Caco-2 (cell line): ENCODE measurements around the gene ITFG2. TPM values are rescaled to one million over a fixed set of nuclear protein-coding genes. Genes with fewer than 3 reads are reported as not detected.
A peak's percentile ranks its signal among the peaks of the same experiment; 100 is the strongest.

Source experiments
- BruUV-seq: library from RNA; stranded (reverse); fragments of 400-500 nt; replicated peaks from 2 replicates; lab custom pipeline; 2021; lab: Mats Ljungman, UMichigan
- CTCF ChIA-PET: fragments of 300-600 bp; sonication (Branson Sonifier 250); formaldehyde crosslinking; loops from one replicate; lab custom pipeline; 2022; ENCODE audit warnings: antibody characterized with exemption; lab: Charles Lee
- POLR2A ChIA-PET: fragments of 300-600 bp; sonication (Branson Sonifier 250); formaldehyde crosslinking; loops from one replicate; lab custom pipeline; 2022; ENCODE audit warnings: antibody characterized with exemption; lab: Charles Lee
- DNase-seq, 2 experiments: peaks; one replicate each; pipeline versions ENCODE4 v3.0.0 to v3.0.0-alpha.2; 2020 to 2022
- H3K27me3 ChIP-seq: replicated peaks from 2 replicates; pipeline ENCODE4 v1.6.0; 2011; ENCODE audit warnings: low read length; ENCODE audit not compliant: control insufficient read depth, insufficient read depth
- H3K36me3 ChIP-seq: 2 replicates; pipeline ENCODE4 v1.5.1; 2011; ENCODE audit warnings: low read length; ENCODE audit not compliant: control insufficient read depth, insufficient read depth
- H3K4me1 ChIP-seq: fragments of 250-450 bp; sonication (Bioruptor Pico); 2 replicates; pipeline ENCODE4 v1.5.1; 2020; ENCODE audit warnings: mild to moderate bottlenecking
- H3K4me3 ChIP-seq: 2 replicates; pipeline ENCODE4 v1.5.1; 2011; ENCODE audit warnings: low read depth, mild to moderate bottlenecking, control low read depth, low read length
- H3K9me3 ChIP-seq: fragments of 250-450 bp; sonication (Bioruptor Pico); 2 replicates; pipeline ENCODE4 v1.5.1; 2020; ENCODE audit warnings: mild to moderate bottlenecking, moderate library complexity
- H3K27ac Mint-ChIP-seq: one replicate; pipeline ENCODE4 v1.8.0; 2022; ENCODE audit warnings: mixed read lengths; ENCODE audit not compliant: unreplicated experiment
- H3K27me3 Mint-ChIP-seq: one replicate; pipeline ENCODE4 v1.8.0; 2022; ENCODE audit warnings: mixed read lengths; ENCODE audit not compliant: insufficient read depth, unreplicated experiment
- H3K36me3 Mint-ChIP-seq: one replicate; pipeline ENCODE4 v1.8.0; 2022; ENCODE audit warnings: mild to moderate bottlenecking, mixed read lengths; ENCODE audit not compliant: insufficient read depth, unreplicated experiment
- H3K4me1 Mint-ChIP-seq: one replicate; pipeline ENCODE4 v1.8.0; 2022; ENCODE audit warnings: low read depth, mixed read lengths; ENCODE audit not compliant: unreplicated experiment
- H3K4me3 Mint-ChIP-seq: one replicate; pipeline ENCODE4 v1.8.0; 2022; ENCODE audit warnings: mild to moderate bottlenecking, moderate library complexity, mixed read lengths; ENCODE audit not compliant: unreplicated experiment
- H3K9me3 Mint-ChIP-seq: one replicate; pipeline ENCODE4 v1.8.0; 2022; ENCODE audit warnings: mixed read lengths; ENCODE audit not compliant: unreplicated experiment
- intact Hi-C: fragments of 100-400 bp; cut with micrococcal nuclease; formaldehyde crosslinking; loops from one replicate; pipeline ENCODE4 v1.10.0; 2022; ENCODE audit not compliant: unreplicated experiment
- total RNA-seq: library from RNA; stranded (reverse); gene quantifications from 2 replicates; pipeline ENCODE4 v1.2.3, GENCODE V29; 2022
- TF ChIP-seq, protein P1 (sequence below), 2 experiments: fragments of 200-600 bp in 1 of 2; IDR thresholded peaks; 1 replicate in 1 of 2; 2 replicates in 1 of 2; pipeline versions ENCODE4 v1.5.1 to v1.8.0; 2011 to 2022; ENCODE audit warnings: antibody characterized with exemption in 1 of 2, control low read depth in 1 of 2, inconsistent platforms in 1 of 2, low read depth in 1 of 2, low read length in 1 of 2, mild to moderate bottlenecking in 1 of 2, moderate library complexity in 1 of 2; ENCODE audit not compliant: insufficient read depth in 1 of 2, severe bottlenecking in 1 of 2, unreplicated experiment in 1 of 2

ITFG2 gene
- total RNA-seq, 1 experiment from 2014 or later = 52.6 TPM

- peaks cover 21% of the 10 kb centered on the region for H3K4me1 Mint-ChIP-seq
- peak overlapping the region; percentile 53 for H3K4me3 Mint-ChIP-seq
- H3K27me3 Mint-ChIP-seq = peaks cover 28% of the 10 kb centered on the region
- ChIA-PET POLR2A (no interaction called here), CTCF (interaction anchor here (0.6 to 3.2 kb wide), 12 partner anchors 10 to 102 kb away, joined by 3 to 28 read pairs (median 4); partner anchors contain the start of gene FKBP4)
- no peaks in the 10 kb centered on the region for H3K9me3 Mint-ChIP-seq
- DNase-seq = peak; percentile 65 to 67
- intact Hi-C loops = no loop called here
- H3K4me1 ChIP-seq = peaks cover 24% of the 10 kb centered on the region
- TF ChIP-seq, protein P1, sequence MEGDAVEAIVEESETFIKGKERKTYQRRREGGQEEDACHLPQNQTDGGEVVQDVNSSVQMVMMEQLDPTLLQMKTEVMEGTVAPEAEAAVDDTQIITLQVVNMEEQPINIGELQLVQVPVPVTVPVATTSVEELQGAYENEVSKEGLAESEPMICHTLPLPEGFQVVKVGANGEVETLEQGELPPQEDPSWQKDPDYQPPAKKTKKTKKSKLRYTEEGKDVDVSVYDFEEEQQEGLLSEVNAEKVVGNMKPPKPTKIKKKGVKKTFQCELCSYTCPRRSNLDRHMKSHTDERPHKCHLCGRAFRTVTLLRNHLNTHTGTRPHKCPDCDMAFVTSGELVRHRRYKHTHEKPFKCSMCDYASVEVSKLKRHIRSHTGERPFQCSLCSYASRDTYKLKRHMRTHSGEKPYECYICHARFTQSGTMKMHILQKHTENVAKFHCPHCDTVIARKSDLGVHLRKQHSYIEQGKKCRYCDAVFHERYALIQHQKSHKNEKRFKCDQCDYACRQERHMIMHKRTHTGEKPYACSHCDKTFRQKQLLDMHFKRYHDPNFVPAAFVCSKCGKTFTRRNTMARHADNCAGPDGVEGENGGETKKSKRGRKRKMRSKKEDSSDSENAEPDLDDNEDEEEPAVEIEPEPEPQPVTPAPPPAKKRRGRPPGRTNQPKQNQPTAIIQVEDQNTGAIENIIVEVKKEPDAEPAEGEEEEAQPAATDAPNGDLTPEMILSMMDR (IDR thresholded peaks at IDR 0.05; ENCODE audit: insufficient read depth in 1 of 2, low read depth in 1 of 2, low read length in 1 of 2, severe bottlenecking in 1 of 2, unreplicated experiment in 1 of 2) = no peak
- BruUV-seq = no TSS peak
- no peaks in the 10 kb centered on the region for H3K9me3 ChIP-seq
- H3K4me3 ChIP-seq = no peak overlapping the region
- no peaks in the 10 kb centered on the region for H3K36me3 ChIP-seq
- no peaks in the 10 kb centered on the region for H3K36me3 Mint-ChIP-seq
- 0 out of 2 replicates have a peak, but pooled peaks cover 2% of the 10 kb centered on the region for H3K27me3 ChIP-seq
- no peak overlapping the region for H3K27ac Mint-ChIP-seq
Observed at GRCh38 chr12:2785017-2785416, 27.5 kb upstream of the ITFG2 start.

DNA sequence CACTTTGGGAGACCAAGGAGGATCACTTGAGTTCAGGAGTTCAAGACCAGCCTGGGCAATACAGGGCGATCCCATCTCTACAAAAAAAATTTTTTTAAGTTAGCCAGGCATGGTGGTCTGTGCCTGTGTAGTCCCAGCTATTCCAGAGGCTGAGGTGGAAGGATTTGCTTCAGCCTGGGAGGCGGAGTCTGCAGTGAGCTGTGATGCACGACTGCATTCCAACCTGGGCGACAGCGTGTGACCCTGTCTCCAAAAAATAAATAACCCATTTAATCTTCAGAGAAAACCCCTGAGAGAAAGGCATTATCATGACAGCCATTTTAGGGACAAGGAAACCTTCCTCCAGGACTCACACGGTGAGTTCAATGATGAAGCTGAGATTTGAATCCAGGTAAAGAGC lies 21.4 kb upstream of the ITFG2 start:
- no peak overlapping the region for H3K4me3 ChIP-seq
- peaks cover 9% of the 10 kb centered on the region for H3K36me3 Mint-ChIP-seq
- H3K27me3 ChIP-seq = no peaks in the 10 kb centered on the region
- peaks cover 9% of the 10 kb centered on the region; the same call in 1 of the 2 replicates for H3K4me1 ChIP-seq
- ChIA-PET CTCF (interaction anchor here (0.5 to 0.6 kb wide), 2 partner anchors 430 to 910 kb away, joined by 3 read pairs; no protein-coding TSS in a partner anchor), POLR2A (no interaction called here)
- TF ChIP-seq, protein P1 (IDR thresholded peaks at IDR 0.05; ENCODE audit: insufficient read depth in 1 of 2, low read depth in 1 of 2, low read length in 1 of 2, severe bottlenecking in 1 of 2, unreplicated experiment in 1 of 2) = no peak
- H3K4me1 Mint-ChIP-seq = peaks cover 2% of the 10 kb centered on the region
- H3K9me3 ChIP-seq = no peaks in the 10 kb centered on the region
- no peak overlapping the region for H3K4me3 Mint-ChIP-seq
- H3K27ac Mint-ChIP-seq = no peak overlapping the region
- no peaks in the 10 kb centered on the region for H3K36me3 ChIP-seq
- H3K9me3 Mint-ChIP-seq = no peaks in the 10 kb centered on the region
- intact Hi-C loops = no loop called here
- peak in 1 of 2 experiments; percentile 27 for DNase-seq
- H3K27me3 Mint-ChIP-seq = peaks cover 9% of the 10 kb centered on the region
- no TSS peak for BruUV-seq

- POLR2A ChIA-PET = interaction anchor here (0.8 kb wide), 1 partner anchor 1205 kb away, joined by 7 read pairs; no protein-coding TSS in a partner anchor
- CTCF ChIA-PET = interaction anchor here (0.7 kb wide), 2 partner anchors 248 to 432 kb away, joined by 3 read pairs; no protein-coding TSS in a partner anchor
- intact Hi-C loops = no loop called here
- no peaks in the 10 kb centered on the region for H3K27me3 ChIP-seq
- Mint-ChIP-seq H3K27me3 (peaks cover 9% of the 10 kb centered on the region), H3K27ac (no peak overlapping the region), H3K36me3 (peaks cover 27% of the 10 kb centered on the region), H3K4me3 (peak overlapping the region; percentile 75), H3K9me3 (no peaks in the 10 kb centered on the region), H3K4me1 (peaks cover 16% of the 10 kb centered on the region)
- H3K4me3 ChIP-seq = no peak overlapping the region
- TF ChIP-seq, protein P1 (IDR thresholded peaks at IDR 0.05; ENCODE audit: insufficient read depth in 1 of 2, low read depth in 1 of 2, low read length in 1 of 2, severe bottlenecking in 1 of 2, unreplicated experiment in 1 of 2) = no peak
- peaks cover 15% of the 10 kb centered on the region for H3K4me1 ChIP-seq
- H3K9me3 ChIP-seq = no peaks in the 10 kb centered on the region
- no TSS peak for BruUV-seq
- no peaks in the 10 kb centered on the region; the same call in 1 of the 2 replicates for H3K36me3 ChIP-seq
- DNase-seq = no peak
Observed at GRCh38 chr12:2792671-2793500, 19.6 kb upstream of the ITFG2 start.
